Upper lobe of left lung (tissue), 4 donors: ENCODE measurements around the gene STX11.

Experiments used
- EP300 ChIP-seq, 4 donors: sonication (generic); formaldehyde crosslinking; IDR thresholded peaks; one replicate each; pipeline ENCODE4 v1.5.1; 2017; ENCODE audit warnings: antibody characterized with exemption in 4 of 4, control low read depth in 2 of 4
- POLR2A ChIP-seq, 4 donors: fragments of 450-650 bp; IDR thresholded peaks; one replicate each; pipeline ENCODE4 v1.5.1; 2016 to 2017; ENCODE audit warnings: antibody characterized with exemption in 4 of 4, mild to moderate bottlenecking in 2 of 4
- POLR2AphosphoS5 ChIP-seq, 2 donors: sonication (generic); formaldehyde crosslinking; IDR thresholded peaks; one replicate each; pipeline ENCODE4 v1.5.1; 2017; ENCODE audit warnings: antibody characterized with exemption in 2 of 2
- TF ChIP-seq, protein P1 (sequence below), 6 experiments: fragments of 450-650 bp in 4 of 6; fragments of 200-600 bp in 2 of 6; sonication (generic) in 2 of 6; IDR thresholded peaks; one replicate each; pipeline ENCODE4 v1.5.1; 2016 to 2019; ENCODE audit warnings: antibody characterized with exemption in 6 of 6

DNA sequence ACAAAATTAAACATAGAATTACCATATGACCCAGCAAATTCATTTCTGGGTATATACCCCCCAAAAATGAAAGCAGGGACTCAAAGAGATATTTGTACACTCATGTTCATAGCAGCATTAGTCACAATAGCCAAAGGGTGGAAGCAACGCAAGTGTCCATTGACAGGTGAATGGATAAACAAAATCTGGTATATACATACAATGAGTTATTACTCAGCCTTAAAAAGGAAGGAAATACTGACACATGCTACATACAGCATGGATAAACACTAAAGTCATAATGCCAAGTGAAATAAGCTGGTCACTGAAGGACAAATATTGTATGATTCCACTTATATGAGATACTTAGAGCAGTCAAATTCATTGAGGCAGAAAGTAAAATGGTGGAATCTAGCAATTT lies 5.3 kb upstream of the STX11 start:
- TF ChIP-seq, protein P1, sequence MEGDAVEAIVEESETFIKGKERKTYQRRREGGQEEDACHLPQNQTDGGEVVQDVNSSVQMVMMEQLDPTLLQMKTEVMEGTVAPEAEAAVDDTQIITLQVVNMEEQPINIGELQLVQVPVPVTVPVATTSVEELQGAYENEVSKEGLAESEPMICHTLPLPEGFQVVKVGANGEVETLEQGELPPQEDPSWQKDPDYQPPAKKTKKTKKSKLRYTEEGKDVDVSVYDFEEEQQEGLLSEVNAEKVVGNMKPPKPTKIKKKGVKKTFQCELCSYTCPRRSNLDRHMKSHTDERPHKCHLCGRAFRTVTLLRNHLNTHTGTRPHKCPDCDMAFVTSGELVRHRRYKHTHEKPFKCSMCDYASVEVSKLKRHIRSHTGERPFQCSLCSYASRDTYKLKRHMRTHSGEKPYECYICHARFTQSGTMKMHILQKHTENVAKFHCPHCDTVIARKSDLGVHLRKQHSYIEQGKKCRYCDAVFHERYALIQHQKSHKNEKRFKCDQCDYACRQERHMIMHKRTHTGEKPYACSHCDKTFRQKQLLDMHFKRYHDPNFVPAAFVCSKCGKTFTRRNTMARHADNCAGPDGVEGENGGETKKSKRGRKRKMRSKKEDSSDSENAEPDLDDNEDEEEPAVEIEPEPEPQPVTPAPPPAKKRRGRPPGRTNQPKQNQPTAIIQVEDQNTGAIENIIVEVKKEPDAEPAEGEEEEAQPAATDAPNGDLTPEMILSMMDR (IDR thresholded peaks at IDR 0.05): no peak
- TF ChIP-seq POLR2A (IDR thresholded peaks at IDR 0.05) (no peak), POLR2AphosphoS5 (IDR thresholded peaks at IDR 0.05) (no peak), EP300 (IDR thresholded peaks at IDR 0.05) (no peak)
